ENCODE measurements around the gene IGSF6.

DNA sequence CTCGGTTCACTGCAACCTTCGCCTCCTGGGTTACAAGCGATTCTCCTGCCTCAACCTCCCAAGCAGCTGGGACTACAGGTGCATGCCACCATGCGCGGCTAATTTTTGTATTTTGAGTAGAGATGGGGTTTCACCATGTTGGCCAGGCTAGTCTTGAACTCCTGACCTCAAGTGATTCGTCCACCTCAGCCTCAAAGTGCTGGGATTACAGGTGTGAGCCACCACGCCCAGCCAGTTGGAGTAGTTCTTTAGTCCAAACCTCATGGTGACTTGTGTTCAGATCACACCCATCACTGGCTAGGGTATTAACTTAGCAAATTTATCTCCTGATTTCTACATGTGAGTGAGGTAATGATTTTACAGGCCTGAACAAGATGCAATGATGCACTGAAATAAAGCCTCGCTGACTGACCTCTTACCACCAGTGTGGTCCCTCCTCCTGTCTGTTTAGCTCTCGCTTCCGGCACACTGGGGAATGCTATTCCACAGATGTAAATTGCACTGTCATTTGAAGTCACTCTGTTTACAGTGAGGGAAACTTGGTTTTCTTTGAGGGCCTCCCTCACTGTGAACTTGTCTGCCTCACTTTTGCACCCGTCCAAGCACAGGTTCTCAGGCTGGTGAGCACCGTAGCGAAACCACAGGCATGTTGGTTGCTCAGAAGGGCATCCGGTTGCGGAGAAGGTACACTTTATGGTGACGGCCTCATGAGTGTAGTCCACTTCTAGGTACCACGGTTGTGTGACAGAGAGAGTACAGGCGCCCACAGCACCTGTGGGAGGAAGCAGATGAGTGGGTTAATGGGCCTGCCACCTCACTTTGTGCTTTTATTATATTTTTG, 5.5 kb downstream of the IGSF6 start:
- no peak for TF ChIP-seq EZH2 (IDR thresholded peaks at IDR 0.05; ENCODE audit: insufficient read depth, poor library complexity, severe bottlenecking)
- no peak for TF ChIP-seq EZH2phosphoT487 (IDR thresholded peaks at IDR 0.05; ENCODE audit: insufficient read depth, low read depth)
